GM12878 (cell line): ENCODE results near the gene LHFPL2.

Source experiments
- POLR2A ChIP-seq: IDR thresholded peaks from 2 replicates; pipeline ENCODE4 v1.6.1; 2011; ENCODE audit warnings: low read depth, mild to moderate bottlenecking, low read length
- TF ChIP-seq, protein P1 (sequence below): fragments of 450-650 bp; conservative IDR thresholded peaks from 2 replicates; pipeline ENCODE4 v1.6.1; 2017; ENCODE audit warnings: mild to moderate bottlenecking, moderate library complexity
- TF ChIP-seq, protein P2 (sequence below): fragments of 450-650 bp; IDR thresholded peaks from 2 replicates; pipeline ENCODE4 v1.6.1; 2016; ENCODE audit warnings: mild to moderate bottlenecking
- TF ChIP-seq, protein P3 (sequence below), 3 experiments: IDR thresholded peaks in 2 of 3; conservative IDR thresholded peaks in 1 of 3; 2 replicates each; pipeline ENCODE4 v1.5.1; 2011; ENCODE audit warnings: low read depth in 3 of 3, low read length in 3 of 3, mild to moderate bottlenecking in 3 of 3, control low read depth in 2 of 3, moderate library complexity in 2 of 3, inconsistent platforms in 1 of 3, mixed read lengths in 1 of 3; ENCODE audit not compliant: control insufficient read depth in 2 of 3, insufficient read depth in 1 of 3; ENCODE audit errors: extremely low read depth in 1 of 3

DNA sequence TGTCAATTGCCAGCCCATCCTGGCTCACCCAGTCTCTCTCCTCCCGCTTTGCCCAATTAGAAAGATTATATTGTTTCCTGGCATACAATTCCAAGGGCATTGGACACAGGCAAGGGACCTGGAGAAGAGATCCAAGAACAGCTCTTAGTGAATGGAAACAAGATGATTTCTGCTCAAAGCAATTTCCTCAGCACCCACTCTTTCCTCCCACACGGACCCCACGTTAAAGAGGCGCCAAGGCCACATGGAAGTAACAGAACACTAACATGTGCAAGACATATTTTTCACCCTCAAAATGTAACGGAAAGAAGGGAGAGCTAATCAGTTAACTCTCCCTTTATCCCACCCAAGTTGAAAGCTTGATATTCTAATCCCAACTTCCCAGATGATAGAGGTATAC is 111.2 kb downstream of the LHFPL2 start:
- TF ChIP-seq, protein P1, sequence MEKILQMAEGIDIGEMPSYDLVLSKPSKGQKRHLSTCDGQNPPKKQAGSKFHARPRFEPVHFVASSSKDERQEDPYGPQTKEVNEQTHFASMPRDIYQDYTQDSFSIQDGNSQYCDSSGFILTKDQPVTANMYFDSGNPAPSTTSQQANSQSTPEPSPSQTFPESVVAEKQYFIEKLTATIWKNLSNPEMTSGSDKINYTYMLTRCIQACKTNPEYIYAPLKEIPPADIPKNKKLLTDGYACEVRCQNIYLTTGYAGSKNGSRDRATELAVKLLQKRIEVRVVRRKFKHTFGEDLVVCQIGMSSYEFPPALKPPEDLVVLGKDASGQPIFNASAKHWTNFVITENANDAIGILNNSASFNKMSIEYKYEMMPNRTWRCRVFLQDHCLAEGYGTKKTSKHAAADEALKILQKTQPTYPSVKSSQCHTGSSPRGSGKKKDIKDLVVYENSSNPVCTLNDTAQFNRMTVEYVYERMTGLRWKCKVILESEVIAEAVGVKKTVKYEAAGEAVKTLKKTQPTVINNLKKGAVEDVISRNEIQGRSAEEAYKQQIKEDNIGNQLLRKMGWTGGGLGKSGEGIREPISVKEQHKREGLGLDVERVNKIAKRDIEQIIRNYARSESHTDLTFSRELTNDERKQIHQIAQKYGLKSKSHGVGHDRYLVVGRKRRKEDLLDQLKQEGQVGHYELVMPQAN, result no peak
- TF ChIP-seq, protein P2, sequence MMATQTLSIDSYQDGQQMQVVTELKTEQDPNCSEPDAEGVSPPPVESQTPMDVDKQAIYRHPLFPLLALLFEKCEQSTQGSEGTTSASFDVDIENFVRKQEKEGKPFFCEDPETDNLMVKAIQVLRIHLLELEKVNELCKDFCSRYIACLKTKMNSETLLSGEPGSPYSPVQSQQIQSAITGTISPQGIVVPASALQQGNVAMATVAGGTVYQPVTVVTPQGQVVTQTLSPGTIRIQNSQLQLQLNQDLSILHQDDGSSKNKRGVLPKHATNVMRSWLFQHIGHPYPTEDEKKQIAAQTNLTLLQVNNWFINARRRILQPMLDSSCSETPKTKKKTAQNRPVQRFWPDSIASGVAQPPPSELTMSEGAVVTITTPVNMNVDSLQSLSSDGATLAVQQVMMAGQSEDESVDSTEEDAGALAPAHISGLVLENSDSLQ, result no peak
- TF ChIP-seq, protein P3, sequence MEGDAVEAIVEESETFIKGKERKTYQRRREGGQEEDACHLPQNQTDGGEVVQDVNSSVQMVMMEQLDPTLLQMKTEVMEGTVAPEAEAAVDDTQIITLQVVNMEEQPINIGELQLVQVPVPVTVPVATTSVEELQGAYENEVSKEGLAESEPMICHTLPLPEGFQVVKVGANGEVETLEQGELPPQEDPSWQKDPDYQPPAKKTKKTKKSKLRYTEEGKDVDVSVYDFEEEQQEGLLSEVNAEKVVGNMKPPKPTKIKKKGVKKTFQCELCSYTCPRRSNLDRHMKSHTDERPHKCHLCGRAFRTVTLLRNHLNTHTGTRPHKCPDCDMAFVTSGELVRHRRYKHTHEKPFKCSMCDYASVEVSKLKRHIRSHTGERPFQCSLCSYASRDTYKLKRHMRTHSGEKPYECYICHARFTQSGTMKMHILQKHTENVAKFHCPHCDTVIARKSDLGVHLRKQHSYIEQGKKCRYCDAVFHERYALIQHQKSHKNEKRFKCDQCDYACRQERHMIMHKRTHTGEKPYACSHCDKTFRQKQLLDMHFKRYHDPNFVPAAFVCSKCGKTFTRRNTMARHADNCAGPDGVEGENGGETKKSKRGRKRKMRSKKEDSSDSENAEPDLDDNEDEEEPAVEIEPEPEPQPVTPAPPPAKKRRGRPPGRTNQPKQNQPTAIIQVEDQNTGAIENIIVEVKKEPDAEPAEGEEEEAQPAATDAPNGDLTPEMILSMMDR (IDR thresholded peaks at IDR 0.05 in 2 of 3, conservative IDR thresholded peaks at IDR 0.05 in 1 of 3; ENCODE audit: control insufficient read depth in 2 of 3, extremely low read depth in 1 of 3, insufficient read depth in 1 of 3, low read depth in 3 of 3, low read length in 3 of 3), result no peak
- no peak for TF ChIP-seq POLR2A
